ENCODE results near the gene CDK5R1.
"Not testable (repeated sequence)": the region's sequence is repeated elsewhere in the genome, so short reads cannot be mapped to it uniquely, and the experiment has no call there.

The CDK5R1 gene

GRCh38 chr17:32516940-32517701 is 30.3 kb downstream of the CDK5R1 start:
- no peak for DNase-seq (ENCODE audit: low read depth)

- no peak for DNase-seq (ENCODE audit: low read depth)
Measured at GRCh38 chr17:32517982-32518381, 31.2 kb downstream of the CDK5R1 start.

DNA sequence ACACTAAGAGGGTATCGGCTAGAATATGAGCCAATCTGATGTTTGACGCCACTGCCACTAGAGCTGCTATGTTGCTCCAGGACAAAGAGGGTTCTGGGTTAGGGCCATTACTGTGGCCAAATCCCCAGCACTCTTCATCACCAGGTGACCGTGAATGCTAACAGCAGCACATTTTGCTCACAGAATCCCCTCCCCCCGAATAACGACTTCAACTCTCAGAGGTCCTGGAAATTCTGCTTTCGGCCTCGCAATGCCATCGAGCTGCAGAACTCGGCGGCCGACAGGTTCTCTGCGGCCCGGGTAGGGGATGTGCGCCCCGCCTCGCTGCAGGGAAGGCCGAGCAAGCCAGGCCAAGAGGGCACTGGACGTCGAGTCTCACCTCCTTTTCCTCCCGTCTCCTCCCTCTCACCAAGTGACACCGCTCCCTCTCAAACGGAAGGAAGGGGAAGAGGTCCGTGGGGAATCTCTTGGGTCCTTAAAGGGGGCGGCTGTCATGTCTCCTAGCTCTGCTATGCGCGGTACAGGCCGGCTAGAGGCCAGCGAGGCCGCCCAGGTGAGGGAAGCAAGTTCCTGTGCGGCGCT is 31.9 kb downstream of the CDK5R1 start:
- DNase-seq (ENCODE audit: low read depth): no peak

- peak; percentile 45 for DNase-seq (ENCODE audit: low read depth)
Measured at GRCh38 chr17:32519228-32520103, 32.7 kb downstream of the CDK5R1 start.

DNA sequence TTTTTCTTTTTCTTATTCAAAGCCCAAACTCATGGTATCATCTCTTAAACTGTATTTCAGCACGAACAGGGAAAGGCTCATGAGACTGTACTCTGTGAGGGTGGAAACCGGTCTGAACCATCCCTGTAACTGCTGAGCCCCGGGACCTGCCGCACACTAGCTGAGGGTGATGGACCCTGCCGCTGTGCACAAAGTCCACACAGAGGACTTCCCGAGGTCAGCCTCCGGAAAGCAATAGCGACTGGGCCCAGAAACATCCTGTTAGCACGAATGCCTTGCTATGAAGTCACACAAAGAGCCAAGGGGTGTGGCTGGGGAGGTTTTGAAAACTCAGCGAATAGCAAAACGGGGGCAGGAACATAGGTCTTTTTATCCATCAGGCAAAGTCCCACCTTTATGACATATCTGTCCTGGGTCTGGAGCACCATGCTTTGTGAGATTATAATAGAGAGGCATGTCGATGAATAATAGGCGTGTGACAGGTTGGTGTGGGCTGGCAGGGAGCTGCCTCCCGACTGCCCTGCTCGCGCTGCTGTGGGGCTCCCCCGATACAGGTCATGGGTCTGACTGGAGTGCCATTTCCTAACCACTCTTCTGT is 33.4 kb downstream of the CDK5R1 start:
- peak; percentile 12 for DNase-seq (ENCODE audit: low read depth)

DNA sequence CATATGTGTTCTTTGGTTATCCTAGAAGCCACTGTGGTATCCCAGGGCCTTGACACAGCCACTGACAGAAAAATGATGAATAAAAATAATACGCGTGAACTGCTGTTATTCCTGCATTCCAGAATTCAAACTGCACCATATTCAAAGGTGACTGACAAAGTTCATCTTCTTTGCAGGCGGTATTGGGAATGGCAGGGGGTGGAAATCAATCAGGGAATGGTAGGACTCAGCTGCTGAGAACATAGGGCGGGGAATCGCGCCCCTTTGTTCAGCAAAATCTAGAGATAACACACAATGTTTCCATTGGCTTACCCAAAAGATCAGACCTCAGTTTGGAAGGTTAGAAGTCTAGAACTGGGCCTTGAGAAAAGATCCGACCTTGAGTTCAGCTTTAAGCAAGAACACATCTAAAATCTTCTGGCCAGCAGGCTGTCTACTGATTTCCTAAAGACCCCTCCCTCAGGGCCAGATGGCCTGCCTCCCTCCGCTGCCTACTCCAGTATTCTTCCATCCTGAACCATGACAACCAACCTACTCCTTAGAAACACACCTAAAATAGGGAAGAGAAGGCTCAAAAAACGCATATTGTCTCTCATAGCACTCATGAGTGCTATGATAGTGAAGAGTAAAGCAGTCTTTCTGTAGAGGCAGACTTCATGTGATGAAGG is 34.1 kb downstream of the CDK5R1 start:
- no peak for DNase-seq (ENCODE audit: low read depth)

DNA sequence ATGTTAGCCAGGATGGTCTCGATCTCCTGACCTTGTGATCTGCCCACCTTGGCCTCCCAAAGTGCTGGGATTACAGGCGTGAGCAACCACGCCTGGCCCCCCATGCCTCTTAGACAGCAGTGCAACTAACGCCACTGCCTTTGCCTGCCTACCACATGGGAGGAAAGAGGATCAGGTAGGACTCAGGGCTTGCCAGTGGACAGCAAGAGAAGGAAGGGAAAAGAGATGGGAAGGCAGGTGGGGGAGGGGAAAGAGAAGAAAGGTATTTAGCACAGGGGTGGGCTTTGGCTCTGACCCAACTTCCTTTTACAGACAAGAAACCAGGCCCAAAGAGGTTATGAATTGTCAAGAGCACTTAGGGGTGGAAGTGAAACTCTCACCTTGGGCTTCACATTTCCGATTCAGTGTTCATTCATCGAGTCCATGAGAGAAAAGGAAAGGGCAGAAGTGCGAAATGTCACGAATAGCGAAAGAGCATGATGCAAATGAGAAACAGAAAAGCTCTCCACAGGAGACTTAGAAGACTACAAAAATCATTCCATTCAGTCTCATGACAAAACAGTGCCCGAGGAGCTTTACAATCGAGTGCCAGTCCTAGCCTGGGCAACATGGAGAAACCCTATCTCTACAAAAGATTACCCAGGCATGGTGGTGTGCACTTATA is 36.4 kb downstream of the CDK5R1 start:
- DNase-seq (ENCODE audit: low read depth): peak; percentile 8

- DNase-seq (ENCODE audit: low read depth): no peak
Measured at GRCh38 chr17:32523827-32524552, 37.2 kb downstream of the CDK5R1 start.

GRCh38 chr17:32524553-32524880 is 37.7 kb downstream of the CDK5R1 start:
- not testable (repeated sequence) for DNase-seq (ENCODE audit: low read depth)

DNA sequence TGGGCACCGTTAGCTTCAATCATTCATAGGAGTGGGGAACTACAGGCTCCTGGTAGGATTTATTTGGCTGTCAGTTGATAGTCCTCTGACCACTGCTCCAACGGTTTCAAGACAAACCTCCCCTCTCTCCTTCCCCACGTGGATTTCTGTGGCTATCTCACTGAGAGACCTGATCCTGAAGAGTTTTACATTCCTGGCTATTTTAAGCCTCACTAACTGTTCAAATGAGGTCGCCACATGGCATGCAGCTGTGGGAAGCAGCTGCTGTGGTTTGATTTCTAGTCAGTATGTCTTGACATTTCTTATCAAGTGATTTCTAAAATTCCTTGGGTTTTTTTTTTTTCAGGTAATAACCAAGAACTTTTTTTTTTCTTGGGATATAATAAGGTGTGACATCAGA is 38.3 kb downstream of the CDK5R1 start:
- DNase-seq (ENCODE audit: low read depth): no peak

GRCh38 chr17:32527146-32527545 is 40.4 kb downstream of the CDK5R1 start:
- DNase-seq (ENCODE audit: low read depth): no peak

DNA sequence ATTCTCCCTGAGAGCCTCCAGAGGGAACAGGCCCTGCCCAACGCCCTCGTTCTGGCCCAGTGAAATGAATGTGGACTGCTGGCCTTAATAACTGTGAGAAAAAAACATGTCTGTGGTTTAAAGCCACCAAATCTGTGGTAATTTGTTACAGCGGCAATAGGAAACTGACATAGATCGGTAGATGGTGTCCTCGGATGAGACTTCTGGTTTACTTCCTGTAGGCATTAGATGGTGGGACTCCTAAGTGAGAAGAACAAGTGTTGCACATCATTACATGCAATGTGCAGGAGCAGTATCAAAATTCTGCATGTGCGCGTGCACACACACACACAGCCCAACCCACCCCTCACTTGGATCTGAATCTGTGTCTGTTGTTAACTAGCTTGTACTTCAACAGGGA is 42.0 kb downstream of the CDK5R1 start:
- DNase-seq (ENCODE audit: low read depth): no peak

DNA sequence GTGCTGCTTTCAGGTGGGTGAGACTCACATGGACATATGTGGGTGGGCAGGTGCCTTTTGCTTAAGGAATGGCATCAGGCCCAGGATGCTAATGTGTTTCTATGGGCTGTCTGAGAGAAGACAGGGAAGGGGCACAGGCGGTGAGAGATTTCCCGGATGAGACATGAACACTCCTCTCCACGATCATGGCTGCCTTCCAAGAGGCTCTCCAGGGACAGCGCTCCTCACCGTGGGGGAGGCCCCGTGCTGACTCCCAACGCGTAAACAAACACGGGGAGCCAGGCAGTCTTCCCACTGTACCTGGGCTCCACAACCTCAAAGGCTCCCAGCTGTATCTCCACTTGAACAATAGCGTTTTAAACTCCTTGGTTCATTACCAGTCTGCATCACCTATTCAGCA is 42.8 kb downstream of the CDK5R1 start:
- DNase-seq (ENCODE audit: low read depth): no peak

GRCh38 chr17:32533296-32533695 is 46.5 kb downstream of the CDK5R1 start:
- no peak for DNase-seq (ENCODE audit: low read depth)

DNA sequence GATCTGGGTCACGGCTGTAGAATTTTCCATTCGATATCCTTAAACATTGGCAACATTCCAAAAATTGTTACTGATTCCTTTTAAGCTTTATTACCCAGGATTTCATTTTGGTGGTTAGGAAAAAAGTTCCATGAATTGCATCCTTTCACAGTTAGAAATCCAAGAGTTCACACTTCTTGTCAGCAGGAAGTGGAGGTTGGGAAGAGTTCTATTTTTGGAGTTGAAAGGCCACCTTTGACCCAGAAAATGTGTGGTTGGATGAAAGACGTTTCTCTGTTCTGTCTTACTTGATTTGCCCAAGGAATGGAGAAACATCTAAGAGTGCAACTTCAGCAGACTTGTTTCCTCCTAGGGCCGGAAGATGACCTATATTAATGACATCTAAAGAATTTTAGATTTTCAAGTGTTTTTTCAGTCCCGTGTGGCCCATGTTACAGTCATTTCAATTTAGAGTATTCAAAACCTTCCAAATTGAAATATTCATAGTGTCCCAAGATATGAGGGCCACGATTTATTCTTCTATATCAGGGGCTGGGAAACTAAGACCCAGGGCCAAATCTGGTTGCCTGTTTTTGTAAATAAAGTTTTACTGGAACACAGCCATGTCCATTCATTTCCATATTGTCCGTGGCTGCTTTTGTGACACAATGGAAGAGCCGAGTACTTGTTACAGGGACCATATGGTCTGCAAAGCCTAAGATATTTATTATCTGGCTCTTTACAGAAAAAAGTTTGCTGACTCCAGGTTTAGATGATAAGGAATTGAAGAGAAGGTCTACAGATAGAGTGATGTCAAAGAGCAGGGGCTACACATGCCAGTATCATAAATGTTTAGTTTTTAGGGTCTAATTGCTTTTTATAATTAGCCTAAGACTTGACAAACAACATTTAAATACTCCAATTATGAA is 50.2 kb downstream of the CDK5R1 start:
- DNase-seq (ENCODE audit: low read depth): no peak

Measured in activated gamma-delta T cell treated with anti-CD3 and anti-CD28 coated beads, Interleukin-2, amount 50 U/mL, for 16 hours (primary cell).